GM18498 (cell line): ENCODE data around the gene SCRG1.
A peak's percentile ranks its signal among the peaks of the same experiment; 100 is the strongest.

Source experiments
- ATAC-seq: cut with Tn5 transposase; IDR thresholded peaks from one replicate; pipeline ENCODE4 v1.9.1; 2021; ENCODE audit warnings: mild to moderate bottlenecking, moderate library complexity; ENCODE audit not compliant: unreplicated experiment

Gene SCRG1

GRCh38 chr4:173411106-173411693 lies 12.3 kb upstream of the SCRG1 start:
- ATAC-seq = no peak

GRCh38 chr4:173410079-173410478 lies 11.2 kb upstream of the SCRG1 start:
- ATAC-seq = no peak

DNA sequence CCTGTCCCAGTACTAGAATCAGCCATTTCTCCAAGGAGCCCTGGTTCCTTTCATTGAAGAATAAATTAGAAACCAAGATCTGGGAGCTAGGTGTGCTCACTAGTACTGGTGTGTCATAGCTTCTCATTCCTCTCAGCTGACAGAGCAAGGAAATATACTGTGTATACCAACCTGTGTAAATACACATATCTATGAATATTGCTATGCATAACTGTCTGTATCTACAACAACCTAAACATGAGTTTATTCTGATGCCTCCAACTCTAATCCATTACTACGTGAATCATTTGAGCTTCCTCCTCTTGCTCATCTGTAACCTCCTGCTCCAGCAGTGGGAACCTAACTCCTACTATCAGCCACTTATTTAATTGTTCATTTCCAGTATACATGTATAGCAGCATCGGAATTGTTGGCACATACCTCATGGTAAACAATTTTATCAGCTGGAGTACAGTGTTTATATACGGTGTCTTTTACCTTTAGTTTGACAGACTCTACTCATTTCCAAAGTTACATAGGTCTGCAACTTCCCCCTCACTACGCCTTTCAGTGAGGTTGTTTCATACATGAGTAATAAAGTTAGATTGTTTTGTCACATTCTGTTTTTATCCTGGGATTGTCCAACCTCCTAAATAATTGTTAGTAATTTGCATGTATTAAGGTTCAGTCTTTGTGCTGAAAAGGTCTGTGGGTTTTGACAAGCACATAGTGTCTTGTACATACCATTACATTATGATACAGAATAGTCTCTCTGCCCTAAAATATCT lies 7.1 kb upstream of the SCRG1 start:
- no peak for ATAC-seq

DNA sequence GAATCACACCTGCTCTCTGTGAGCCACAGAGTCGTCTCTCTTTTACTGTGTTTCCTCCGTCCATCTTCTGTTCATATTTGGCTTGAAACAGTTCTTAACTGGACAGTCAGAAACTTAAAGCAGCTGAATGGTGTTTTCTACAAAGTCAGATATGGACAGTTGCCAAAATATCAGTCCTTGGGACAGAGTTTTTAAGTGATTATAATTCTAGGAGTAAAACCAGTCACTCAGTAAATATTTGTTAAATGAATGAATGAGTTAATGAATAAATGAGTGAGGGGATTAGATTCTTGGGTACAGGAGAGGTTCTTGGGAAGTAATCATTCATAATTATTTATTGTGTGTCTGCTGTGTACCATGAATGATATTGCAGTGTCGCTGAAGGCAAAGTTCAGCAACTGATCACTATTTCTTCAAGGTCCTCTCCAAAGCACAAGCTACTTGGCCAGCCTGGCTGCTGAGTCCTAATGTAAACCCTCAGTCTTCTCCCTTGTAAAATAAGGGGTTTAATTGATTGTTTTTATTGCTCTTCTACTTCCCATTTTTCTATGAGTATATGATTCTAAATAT lies 5.5 kb upstream of the SCRG1 start:
- ATAC-seq = no peak

DNA sequence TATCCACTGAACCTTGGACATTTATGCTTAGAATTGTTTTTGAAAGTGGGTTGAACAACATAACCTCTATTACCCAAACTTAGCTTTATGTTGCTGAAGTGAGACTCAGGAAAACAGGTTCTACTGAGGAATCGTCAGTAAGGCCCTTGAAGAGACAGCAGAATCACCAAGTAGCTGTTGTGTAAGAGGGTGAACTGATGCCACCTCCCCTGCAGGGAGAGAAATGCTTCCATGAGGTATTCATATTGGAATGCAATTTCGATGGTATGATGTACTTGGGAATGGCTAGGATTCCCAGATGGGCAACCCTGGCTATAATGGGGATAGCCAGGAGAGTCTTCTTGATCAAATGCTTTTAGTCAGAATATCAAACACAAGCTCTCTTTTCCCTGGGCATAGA lies 4.1 kb upstream of the SCRG1 start:
- ATAC-seq = no peak

- no peak for ATAC-seq
Measured at GRCh38 chr4:173401063-173401462, 2.1 kb upstream of the SCRG1 start.

- no peak for ATAC-seq
Measured at GRCh38 chr4:173398220-173398619, 696 bp downstream of the SCRG1 start.

- no peak for ATAC-seq
Measured at GRCh38 chr4:173397604-173398003, 1.3 kb downstream of the SCRG1 start.

GRCh38 chr4:173391701-173392100 lies 7.2 kb downstream of the SCRG1 start:
- no peak for ATAC-seq

DNA sequence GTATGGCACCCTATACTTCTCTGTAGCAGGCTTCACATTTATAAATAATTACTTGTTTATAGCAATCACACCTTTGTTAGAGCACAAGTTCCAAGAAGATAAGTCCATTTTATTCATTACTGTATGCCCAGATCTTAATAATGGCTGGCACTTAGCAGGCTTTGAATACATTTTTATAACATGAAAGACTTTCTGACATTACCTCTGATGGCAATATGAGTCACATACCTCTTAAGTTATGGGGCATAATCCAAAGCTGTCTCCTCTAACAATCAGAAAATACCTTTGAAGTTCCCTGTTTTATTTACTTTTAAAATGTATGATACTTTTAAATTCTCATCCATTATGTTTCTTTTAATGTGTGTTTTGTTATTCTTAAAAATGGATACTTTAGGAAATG lies 12.2 kb downstream of the SCRG1 start:
- no peak for ATAC-seq

DNA sequence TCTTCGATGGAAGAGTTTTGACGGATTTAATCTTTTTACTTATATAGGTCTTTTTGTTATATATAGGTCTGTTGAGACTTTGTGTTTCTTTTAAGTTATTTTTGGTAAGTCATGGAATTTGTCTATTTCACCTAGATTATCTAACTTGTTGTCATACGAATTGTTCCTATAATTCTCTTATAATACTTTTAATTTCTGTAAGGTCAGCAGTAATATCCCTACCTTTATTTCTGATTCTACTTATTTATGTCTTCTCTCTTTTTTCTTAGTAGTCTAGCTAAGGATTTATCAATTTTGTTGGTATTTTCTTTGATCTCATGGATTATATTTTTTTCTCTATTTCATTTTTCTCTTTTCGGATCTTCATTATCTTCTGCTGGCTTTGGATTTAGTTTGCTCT lies 16.6 kb downstream of the SCRG1 start:
- ATAC-seq = no peak

DNA sequence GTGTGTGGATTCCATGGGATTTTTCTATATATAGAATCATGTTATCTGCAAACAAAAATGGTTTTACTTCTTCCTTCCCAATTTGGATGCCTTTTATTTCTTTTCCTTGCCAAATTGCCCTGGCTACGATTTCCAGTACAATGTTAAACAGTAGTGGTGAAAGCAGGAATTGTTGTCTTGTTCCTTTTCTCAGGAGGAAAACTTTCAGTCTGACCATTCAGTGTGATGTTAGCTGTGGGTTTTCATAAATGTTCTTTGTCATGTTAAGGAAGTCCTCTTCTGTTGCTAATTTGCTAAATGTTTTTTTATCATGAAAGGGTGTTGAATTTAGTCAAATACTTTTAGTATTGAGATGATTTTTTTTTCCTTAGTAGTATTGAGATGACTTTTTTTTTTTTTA lies 17.3 kb downstream of the SCRG1 start:
- no peak for ATAC-seq

DNA sequence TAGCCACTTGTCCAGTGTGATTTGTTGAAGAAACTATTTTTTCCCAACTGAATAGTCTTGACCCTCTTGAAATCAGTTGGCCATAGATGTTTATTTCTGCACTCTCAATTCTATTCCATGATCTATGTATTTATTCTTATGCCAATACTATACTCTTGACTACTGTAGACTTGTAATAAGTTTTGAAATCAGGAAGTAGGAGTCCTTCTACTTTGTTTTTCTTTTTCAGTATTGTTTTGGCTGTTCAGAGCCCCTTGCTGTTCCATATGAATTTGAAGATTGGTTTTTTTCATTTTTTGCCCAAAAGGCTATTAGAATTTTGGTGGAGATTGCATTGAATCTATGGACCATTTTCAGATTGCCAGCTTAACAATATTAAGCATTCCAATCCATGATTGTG lies 17.9 kb downstream of the SCRG1 start:
- peak; percentile 55 for ATAC-seq

DNA sequence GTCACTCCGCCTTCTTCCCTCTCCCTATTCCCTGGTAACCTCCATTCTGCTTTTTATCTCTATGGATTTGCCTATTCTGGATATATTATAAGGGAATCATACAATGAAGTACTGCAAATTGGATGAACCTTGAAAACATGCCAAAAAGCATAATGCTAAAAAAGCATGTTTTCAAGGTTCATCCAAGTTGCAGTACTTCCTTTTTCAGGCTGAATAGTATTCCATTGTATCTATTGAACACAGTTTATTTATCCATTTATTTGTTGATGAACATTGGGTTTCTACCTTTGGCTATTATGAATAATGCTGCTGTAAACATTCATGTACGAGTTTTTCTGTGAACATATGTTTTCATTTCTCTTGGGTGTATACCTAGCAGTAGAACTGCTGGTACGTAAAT lies 19.0 kb downstream of the SCRG1 start:
- ATAC-seq = no peak

GRCh38 chr4:173374588-173374987 lies 24.3 kb downstream of the SCRG1 start:
- no peak for ATAC-seq

- ATAC-seq = peak; percentile 35
Measured at GRCh38 chr4:173371292-173372192, 27.4 kb downstream of the SCRG1 start.

DNA sequence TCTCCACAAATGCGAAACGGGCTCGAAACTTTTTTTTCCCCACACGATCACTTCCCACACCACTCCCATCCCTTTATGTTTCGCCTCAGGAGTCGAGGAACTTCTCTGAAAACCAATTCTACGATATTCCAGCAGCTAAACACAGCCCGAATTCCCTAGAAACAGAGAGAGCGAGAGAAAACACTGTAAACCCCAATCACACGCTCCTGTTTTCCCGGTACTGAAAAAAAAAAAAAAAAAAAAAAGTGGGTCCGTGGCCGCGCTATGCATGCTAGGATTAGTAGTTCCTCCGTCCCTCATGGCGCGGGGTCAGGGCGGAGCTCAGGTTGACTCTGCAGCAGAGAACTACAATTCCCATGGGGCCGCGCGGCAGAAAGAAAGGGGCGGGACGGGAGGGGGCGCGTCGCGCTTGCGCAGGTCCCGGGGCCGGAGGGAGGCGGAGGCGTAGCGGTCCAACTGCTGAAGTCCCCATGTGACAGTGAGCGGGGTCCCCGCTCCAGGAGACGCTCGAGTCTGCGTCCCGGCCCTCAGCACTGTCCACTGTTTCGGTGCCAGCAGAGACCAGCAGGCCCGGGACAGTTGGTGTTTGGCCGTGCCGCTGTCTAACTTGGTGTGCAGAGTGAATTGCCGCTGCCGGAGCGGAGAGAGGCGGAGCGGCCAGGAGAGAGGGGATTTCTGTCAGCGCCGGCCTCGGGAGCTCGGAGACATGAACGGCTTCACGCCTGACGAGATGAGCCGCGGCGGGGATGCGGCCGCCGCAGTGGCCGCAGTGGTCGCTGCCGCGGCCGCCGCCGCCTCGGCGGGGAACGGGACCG lies 28.2 kb downstream of the SCRG1 start, which contains the start of gene SAP30:
TSS of gene SAP30 (plus strand) at position 478 of the 815 bp plus-strand sequence. CDS start at position 707, 229 bp downstream.
- ATAC-seq = peak; percentile 74

GRCh38 chr4:173370130-173370476 lies 28.8 kb downstream of the SCRG1 start:
- ATAC-seq = peak; percentile 3

- no peak for ATAC-seq
Measured at GRCh38 chr4:173367946-173368345, 31.0 kb downstream of the SCRG1 start.

- no peak for ATAC-seq
Measured at GRCh38 chr4:173367285-173367684, 31.6 kb downstream of the SCRG1 start.
